GM23338 (cell line): ENCODE results near the gene DMTF1.

ENCODE experiments used
- CREB1 ChIP-seq: fragments of 250-450 bp; sonication (Bioruptor Pico); IDR thresholded peaks from 2 replicates; pipeline ENCODE4 v1.5.0; 2020; ENCODE audit warnings: low read depth, mild to moderate bottlenecking, moderate library complexity
- CTCF ChIP-seq, 2 experiments: fragments of 200-600 bp in 1 of 2; sonication (generic) in 1 of 2; conservative IDR thresholded peaks; 2 replicates each; pipeline versions ENCODE4 v1.5.1 to v1.6.1; 2016 to 2017; ENCODE audit warnings: antibody characterized with exemption in 2 of 2, low read depth in 2 of 2, mild to moderate bottlenecking in 2 of 2, moderate library complexity in 1 of 2
- NANOG ChIP-seq: IDR thresholded peaks from 2 replicates; pipeline ENCODE4 v1.6.1; 2016; ENCODE audit warnings: antibody characterized with exemption, borderline replicate concordance

GRCh38 chr7:87154166-87154565 is 1.9 kb downstream of the DMTF1 start:
- no peak for TF ChIP-seq CTCF (conservative IDR thresholded peaks at IDR 0.05; ENCODE audit: low read depth in 2 of 2)
- no peak for TF ChIP-seq CREB1
- TF ChIP-seq NANOG: no peak
